K562 (cell line): ENCODE data around the gene AGAP3. TPM values are rescaled to one million over a fixed set of nuclear protein-coding genes. Genes with fewer than 3 reads are reported as not detected.
A peak's percentile ranks its signal among the peaks of the same experiment; 100 is the strongest.

ENCODE experiments used
- CREB1 ChIP-seq, 2 experiments: sonication (generic) in 1 of 2; formaldehyde crosslinking in 1 of 2; IDR thresholded peaks; 2 replicates each; pipeline versions ENCODE4 v1.6.1 to v1.8.0; 2012 to 2022; ENCODE audit warnings: inconsistent platforms in 1 of 2, mild to moderate bottlenecking in 1 of 2, missing genetic modification reagents in 1 of 2, moderate library complexity in 1 of 2
- CREM ChIP-seq: IDR thresholded peaks from 2 replicates; pipeline ENCODE4 v1.6.1; 2014; ENCODE audit warnings: antibody characterized with exemption, low read depth
- DIDO1 ChIP-seq: fragments of 450-650 bp; IDR thresholded peaks from 2 replicates; pipeline ENCODE4 v1.6.1; 2016; ENCODE audit warnings: low read depth, missing biosample characterization, missing genetic modification characterization
- HNRNPL ChIP-seq: fragments of 200-400 bp; formaldehyde crosslinking; IDR thresholded peaks from 2 replicates; pipeline ENCODE4 v1.6.1; 2017; ENCODE audit warnings: low read depth, mild to moderate bottlenecking, low read length
- KDM1A ChIP-seq, 2 experiments: fragments of 450-650 bp; IDR thresholded peaks; 2 replicates each; pipeline ENCODE4 v1.6.1; 2016; ENCODE audit warnings: mild to moderate bottlenecking in 2 of 2
- MYC ChIP-seq, 2 experiments: fragments of 250-450 bp in 1 of 2; sonication (Bioruptor Pico) in 1 of 2; IDR thresholded peaks; 2 replicates each; pipeline versions ENCODE4 v1.5.1 to v1.6.1; 2012 to 2021; ENCODE audit warnings: low read depth in 2 of 2, borderline replicate concordance in 1 of 2, improper control_type of control experiment in 1 of 2, low read length in 1 of 2, mild to moderate bottlenecking in 1 of 2, moderate library complexity in 1 of 2
- NR2C1 ChIP-seq, 2 experiments: fragments of 450-650 bp; IDR thresholded peaks; 2 replicates each; pipeline ENCODE4 v1.6.1; 2017; ENCODE audit warnings: mild to moderate bottlenecking in 2 of 2, antibody characterized with exemption in 1 of 2, inconsistent platforms in 1 of 2, missing compliant biosample characterization in 1 of 2, missing genetic modification characterization in 1 of 2
- PPARD ChIP-seq: fragments of 250-450 bp; sonication (Bioruptor Pico); IDR thresholded peaks from 2 replicates; pipeline ENCODE4 v1.8.0; 2022; ENCODE audit warnings: inconsistent platforms, mild to moderate bottlenecking, moderate library complexity
- TCF7 ChIP-seq: sonication (generic); IDR thresholded peaks from 2 replicates; pipeline ENCODE4 v1.6.1; 2016; ENCODE audit warnings: antibody characterized with exemption, borderline replicate concordance
- TGIF2 ChIP-seq: sonication (generic); formaldehyde crosslinking; IDR thresholded peaks from 2 replicates; pipeline ENCODE4 v1.8.1; 2022; ENCODE audit warnings: mild to moderate bottlenecking, missing genetic modification reagents, moderate library complexity
- U2AF2 ChIP-seq: fragments of 200-400 bp; formaldehyde crosslinking; optimal IDR thresholded peaks from 2 replicates; pipeline ENCODE3; 2017; ENCODE audit warnings: low read depth, mild to moderate bottlenecking, low read length
- ZBTB8A ChIP-seq: fragments of 450-650 bp; IDR thresholded peaks from 2 replicates; pipeline ENCODE4 v1.6.1; 2018; ENCODE audit warnings: mild to moderate bottlenecking, moderate library complexity; ENCODE audit not compliant: partially characterized antibody
- ZNF561 ChIP-seq: fragments of 450-650 bp; formaldehyde crosslinking; conservative IDR thresholded peaks from 2 replicates; pipeline ENCODE4 v1.4.0; 2020; ENCODE audit warnings: mild to moderate bottlenecking, moderate library complexity
- ZNF780A ChIP-seq: fragments of 250-450 bp; sonication (Bioruptor Pico); IDR thresholded peaks from 2 replicates; pipeline ENCODE4 v1.5.0; 2021; ENCODE audit warnings: mild to moderate bottlenecking
- ZSCAN29 ChIP-seq: fragments of 450-650 bp; IDR thresholded peaks from 2 replicates; pipeline ENCODE4 v1.6.1; 2017
- polyA plus RNA-seq, 8 experiments: library from polyadenylated mRNA; depleted of rRNA in 4 of 8; stranded (reverse) in 5 of 8; unstranded in 3 of 8; fragments of >200 nt; fragmentation: Nextera tagmentation in 2 of 8; fragmentation: Illumina TruSeq in 1 of 8; extraction: Ambion mirVana in 2 of 8; extraction: Trizol in 1 of 8; gene quantifications; 2 replicates each; pipeline versions ENCODE4 v1.2.1 to v1.2.3, GENCODE V29; 2011 to 2014; ENCODE audit warnings: inconsistent platforms in 1 of 8, missing spikeins in 1 of 8
- total RNA-seq, 7 experiments: library from RNA; depleted of rRNA in 6 of 7; stranded (reverse); fragments of >200 nt in 6 of 7; fragmentation: Illumina TruSeq in 2 of 7; extraction: Trizol in 2 of 7; gene quantifications; 2 replicates each; pipeline versions ENCODE4 v1.2.1 to v1.2.3, GENCODE V29; 2011 to 2021; ENCODE audit warnings: low replicate concordance in 1 of 7
- TF ChIP-seq, protein P1 (sequence below), 2 experiments: fragments of 450-650 bp; IDR thresholded peaks; 2 replicates each; pipeline ENCODE4 v1.6.1; 2016; ENCODE audit warnings: mild to moderate bottlenecking in 2 of 2, borderline replicate concordance in 1 of 2, low read depth in 1 of 2, moderate library complexity in 1 of 2
- TF ChIP-seq, protein P2 (sequence below): sonication (generic); formaldehyde crosslinking; IDR thresholded peaks from 2 replicates; pipeline ENCODE4 v1.8.1; 2023; ENCODE audit warnings: mild to moderate bottlenecking, missing genetic modification reagents

AGAP3 gene
- total and polyA plus RNA-seq, 9 of the 15 experiments (the other 6 are each of a cell fraction or from before 2014, with no cell fraction given), result 3.4 to 208 (median 62.2) TPM

GRCh38 chr7:151057989-151058780 is 28.1 kb upstream of the AGAP3 start (continued):
- TF ChIP-seq TGIF2 (CRISPR knock-in tag) (peak; percentile 72), U2AF2 (no peak), ZBTB8A (no peak), CREM (peak; percentile 95), DIDO1 (tag) (peak; percentile 39; the same call in 1 of the 2 replicates), HNRNPL (no peak), KDM1A (IDR thresholded peaks at IDR 0.05) (no peak), NR2C1 (IDR thresholded peaks at IDR 0.05) (no peak), NR2C1 (tag; IDR thresholded peaks at IDR 0.05) (peak; percentile 89), MYC (IDR thresholded peaks at IDR 0.05; ENCODE audit: low read depth, low read length) (peak; percentile 64; the same call in 1 of the 2 replicates), MYC (CRISPR knock-in tag; IDR thresholded peaks at IDR 0.05; ENCODE audit: borderline replicate concordance, low read depth) (peak; percentile 48; the same call in 1 of the 2 replicates), TCF7 (peak; percentile 98), CREB1 (IDR thresholded peaks at IDR 0.05) (peak; percentile 84), CREB1 (CRISPR knock-in tag; IDR thresholded peaks at IDR 0.05) (peak; percentile 92), ZNF561 (CRISPR knock-in tag) (no peak), ZNF780A (CRISPR knock-in tag) (no peak), ZSCAN29 (no peak), PPARD (CRISPR knock-in tag) (no peak)
- TF ChIP-seq, protein P1, sequence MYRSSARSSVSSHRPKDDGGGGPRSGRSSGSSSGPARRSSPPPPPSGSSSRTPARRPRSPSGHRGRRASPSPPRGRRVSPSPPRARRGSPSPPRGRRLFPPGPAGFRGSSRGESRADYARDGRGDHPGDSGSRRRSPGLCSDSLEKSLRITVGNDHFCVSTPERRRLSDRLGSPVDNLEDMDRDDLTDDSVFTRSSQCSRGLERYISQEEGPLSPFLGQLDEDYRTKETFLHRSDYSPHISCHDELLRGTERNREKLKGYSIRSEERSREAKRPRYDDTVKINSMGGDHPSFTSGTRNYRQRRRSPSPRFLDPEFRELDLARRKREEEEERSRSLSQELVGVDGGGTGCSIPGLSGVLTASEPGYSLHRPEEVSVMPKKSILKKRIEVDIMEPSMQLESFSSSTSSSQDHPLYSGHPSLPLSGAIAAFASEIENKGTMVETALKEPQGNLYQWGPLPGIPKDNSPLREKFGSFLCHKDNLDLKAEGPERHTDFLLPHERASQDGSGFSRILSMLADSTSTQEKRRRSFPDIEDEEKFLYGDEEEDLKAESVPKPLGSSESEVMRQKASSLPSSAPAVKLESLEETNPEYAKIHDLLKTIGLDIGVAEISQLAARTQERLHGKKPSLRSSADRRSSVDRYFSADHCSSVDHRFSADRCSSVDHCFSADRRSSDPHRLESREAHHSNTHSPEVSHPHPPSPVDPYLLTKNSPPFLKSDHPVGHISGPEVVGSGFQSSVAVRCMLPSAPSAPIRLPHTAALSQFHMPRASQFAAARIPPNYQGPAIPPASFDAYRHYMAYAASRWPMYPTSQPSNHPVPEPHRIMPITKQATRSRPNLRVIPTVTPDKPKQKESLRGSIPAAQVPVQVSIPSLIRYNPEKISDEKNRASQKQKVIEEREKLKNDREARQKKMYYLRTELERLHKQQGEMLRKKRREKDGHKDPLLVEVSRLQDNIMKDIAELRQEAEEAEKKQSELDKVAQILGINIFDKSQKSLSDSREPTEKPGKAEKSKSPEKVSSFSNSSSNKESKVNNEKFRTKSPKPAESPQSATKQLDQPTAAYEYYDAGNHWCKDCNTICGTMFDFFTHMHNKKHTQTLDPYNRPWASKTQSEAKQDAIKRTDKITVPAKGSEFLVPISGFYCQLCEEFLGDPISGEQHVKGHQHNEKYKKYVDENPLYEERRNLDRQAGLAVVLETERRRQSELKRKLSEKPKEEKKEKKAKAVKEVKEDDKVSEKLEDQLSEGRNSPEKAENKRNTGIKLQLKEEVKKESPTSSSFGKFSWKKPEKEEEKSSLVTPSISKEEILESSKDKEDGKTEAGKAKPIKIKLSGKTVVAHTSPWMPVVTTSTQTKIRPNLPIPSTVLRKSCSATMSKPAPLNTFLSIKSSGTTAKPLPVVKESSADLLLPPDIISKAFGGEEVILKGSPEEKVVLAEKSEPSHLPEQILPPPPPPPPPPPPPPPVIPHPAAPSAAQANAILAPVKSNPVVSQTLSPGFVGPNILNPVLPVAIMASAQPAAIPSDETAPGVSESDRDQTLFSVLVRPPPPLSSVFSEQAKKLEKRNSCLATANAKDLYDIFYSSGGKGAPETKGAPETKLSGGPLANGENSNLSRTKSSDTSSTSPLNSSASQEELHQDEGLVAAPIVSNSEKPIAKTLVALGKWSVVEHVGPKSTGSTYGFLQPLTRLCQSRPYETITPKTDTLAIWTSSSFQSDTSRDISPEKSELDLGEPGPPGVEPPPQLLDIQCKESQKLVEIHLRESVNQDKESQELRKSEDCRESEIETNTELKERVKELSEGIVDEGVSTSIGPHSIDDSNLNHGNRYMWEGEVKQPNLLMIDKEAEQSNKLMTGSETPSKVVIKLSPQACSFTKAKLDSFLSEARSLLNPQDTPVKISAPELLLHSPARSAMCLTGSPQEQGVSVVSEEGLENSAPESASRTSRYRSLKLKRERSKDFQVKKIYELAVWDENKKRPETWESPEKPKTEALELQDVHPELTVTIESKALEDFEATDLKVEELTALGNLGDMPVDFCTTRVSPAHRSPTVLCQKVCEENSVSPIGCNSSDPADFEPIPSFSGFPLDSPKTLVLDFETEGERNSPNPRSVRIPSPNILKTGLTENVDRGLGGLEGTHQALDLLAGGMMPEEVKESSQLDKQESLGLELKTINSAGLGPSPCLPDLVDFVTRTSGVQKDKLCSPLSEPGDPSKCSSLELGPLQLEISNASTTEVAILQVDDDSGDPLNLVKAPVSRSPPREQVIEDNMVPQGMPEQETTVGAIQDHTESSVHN (IDR thresholded peaks at IDR 0.05; ENCODE audit: borderline replicate concordance in 1 of 2, low read depth in 1 of 2), result peak in 1 of 2 experiments; percentile 94; a peak in 2 of 4 replicates
- TF ChIP-seq, protein P2, sequence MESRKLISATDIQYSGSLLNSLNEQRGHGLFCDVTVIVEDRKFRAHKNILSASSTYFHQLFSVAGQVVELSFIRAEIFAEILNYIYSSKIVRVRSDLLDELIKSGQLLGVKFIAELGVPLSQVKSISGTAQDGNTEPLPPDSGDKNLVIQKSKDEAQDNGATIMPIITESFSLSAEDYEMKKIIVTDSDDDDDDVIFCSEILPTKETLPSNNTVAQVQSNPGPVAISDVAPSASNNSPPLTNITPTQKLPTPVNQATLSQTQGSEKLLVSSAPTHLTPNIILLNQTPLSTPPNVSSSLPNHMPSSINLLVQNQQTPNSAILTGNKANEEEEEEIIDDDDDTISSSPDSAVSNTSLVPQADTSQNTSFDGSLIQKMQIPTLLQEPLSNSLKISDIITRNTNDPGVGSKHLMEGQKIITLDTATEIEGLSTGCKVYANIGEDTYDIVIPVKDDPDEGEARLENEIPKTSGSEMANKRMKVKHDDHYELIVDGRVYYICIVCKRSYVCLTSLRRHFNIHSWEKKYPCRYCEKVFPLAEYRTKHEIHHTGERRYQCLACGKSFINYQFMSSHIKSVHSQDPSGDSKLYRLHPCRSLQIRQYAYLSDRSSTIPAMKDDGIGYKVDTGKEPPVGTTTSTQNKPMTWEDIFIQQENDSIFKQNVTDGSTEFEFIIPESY (CRISPR knock-in tag), result no peak
